ENCODE data around the gene SCRN3. TPM values are rescaled to one million over a fixed set of nuclear protein-coding genes. Genes with fewer than 3 reads are reported as not detected.
"Not testable (repeated sequence)": the region's sequence is repeated elsewhere in the genome, so short reads cannot be mapped to it uniquely, and the experiment has no call there.

SCRN3 gene
- total RNA-seq, 1 donor from 2014 or later, result 21.7 TPM

DNA sequence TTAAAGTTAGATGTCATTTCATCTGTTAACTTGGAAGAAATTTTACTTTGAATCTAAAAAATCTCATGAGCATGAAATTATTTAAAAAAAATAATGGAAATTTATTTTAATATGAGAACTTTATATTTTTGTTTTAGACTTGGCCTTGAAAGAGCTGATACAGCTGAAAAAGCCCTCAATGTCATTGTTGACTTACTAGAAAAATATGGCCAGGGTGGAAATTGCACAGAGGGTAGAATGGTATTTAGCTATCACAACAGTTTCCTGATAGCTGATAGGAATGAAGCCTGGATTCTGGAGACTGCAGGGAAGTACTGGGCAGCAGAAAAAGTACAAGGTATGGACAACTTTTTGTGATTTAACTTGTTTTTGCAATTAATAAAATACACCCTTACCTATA, 5.3 kb downstream of the SCRN3 start:
- DNase-seq (ENCODE audit: low spot score), result no peak

DNA sequence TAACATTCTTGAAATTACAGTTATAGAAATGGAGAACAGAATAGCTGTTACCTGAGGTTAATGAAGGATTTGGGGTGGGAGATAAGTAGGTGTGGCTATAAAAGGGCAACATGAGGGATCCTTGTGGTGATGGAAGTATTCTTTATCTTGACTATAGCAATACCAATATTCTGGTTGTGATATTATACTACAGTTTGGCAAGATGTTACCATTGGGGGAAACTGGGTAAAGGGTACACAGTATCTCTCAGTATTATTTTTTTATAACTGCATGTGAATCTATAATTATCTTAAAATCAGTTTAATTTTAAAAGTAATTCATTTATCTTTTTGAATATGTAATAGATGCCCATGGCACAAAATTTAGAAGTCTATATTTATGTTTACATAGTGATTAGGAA, 8.1 kb downstream of the SCRN3 start:
- DNase-seq (ENCODE audit: low spot score), result no peak

DNA sequence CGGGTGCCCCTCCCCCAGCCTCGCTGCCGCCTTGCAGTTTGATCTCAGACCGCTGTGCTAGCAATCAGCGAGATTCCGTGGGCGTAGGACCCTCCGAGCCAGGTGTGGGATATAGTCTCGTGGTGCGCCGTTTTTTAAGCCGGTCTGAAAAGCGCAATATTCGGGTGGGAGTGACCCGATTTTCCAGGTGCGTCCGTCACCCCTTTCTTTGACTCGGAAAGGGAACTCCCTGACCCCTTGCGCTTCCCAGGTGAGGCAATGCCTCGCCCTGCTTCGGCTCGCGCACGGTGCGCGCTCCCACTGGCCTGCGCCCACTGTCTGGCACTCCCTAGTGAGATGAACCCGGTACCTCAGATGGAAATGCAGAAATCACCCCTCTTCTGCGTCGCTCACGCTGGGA, 14.5 kb downstream of the SCRN3 start:
- DNase-seq (ENCODE audit: low spot score), result not testable (repeated sequence)

DNA sequence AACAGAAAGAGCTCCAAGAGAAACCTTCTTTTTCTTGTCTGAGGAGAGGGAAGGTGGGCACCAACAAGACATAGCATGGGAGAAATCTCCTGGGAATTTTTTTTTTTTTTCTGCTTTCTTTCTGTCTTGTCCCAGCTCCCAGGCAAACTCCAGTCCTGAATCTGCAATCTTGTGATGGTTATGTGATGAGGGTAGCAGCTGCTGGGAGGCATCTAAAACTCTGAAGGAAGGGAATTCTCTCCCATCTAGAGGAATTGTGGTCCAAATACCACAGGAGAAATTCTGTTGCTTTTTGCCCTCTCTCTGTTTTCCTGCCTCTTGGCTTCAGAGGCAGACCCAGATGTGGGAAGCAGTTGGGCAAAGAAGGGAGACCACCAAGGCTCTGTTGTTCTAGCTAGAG, 16.7 kb downstream of the SCRN3 start:
- no peak for DNase-seq (ENCODE audit: low spot score)

DNA sequence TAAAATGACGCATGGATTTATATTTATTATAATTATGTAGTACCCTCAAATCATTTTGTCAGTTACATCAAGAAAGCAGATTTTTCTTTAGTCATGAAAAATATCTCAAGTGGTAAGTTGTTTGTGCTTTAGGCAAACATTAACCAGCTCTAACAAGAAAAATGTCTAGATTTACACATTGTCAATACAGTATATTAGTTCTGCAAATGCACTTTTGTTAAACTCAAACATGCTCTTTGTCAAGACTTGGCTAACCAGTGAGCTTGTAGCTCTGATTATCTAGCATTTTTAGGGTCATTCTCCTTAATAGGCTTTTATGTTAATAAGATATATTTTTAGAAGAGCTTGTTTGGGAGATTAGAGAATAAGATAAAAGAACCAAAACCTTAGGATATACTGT, 32.7 kb downstream of the SCRN3 start:
- no peak for DNase-seq (ENCODE audit: low spot score)

DNA sequence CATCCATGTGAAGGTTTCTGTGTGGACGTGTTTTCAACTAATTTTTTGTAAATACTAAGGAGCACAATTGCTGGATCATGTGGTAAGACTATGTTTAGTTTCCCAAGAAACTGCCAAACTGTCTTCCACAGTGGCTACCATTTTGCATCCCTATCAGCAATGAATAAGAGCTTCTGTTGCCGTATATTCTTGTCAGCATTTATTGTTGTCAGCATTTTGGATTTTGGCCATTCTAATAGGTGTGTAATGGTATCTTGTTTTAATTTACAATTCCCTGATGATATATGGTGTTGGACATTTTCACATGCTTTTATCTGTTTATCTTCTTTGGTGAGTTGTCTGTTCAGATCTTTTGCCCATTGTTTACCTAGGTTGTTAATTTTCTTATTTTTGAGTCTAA, 34.5 kb downstream of the SCRN3 start:
- DNase-seq (ENCODE audit: low spot score), result no peak

DNA sequence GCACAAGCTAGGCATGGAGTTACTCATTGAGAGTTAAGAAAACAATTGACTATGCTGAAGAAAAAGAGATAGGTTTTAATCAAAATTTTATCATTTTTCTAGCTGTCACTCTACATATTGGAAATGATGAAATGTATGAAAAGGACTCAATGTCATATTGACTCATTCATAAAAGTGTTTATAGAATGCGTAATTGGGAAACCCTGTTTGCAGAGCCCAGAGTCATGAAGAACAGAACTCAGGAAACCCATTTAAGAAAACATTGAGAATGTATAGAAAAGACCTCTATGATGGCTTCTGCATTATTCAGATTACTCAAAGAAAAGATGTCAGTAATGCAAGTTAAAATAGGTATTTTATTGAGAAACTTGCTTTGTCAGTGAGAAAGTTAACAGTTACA, 36.4 kb downstream of the SCRN3 start:
- DNase-seq (ENCODE audit: low spot score), result no peak

DNA sequence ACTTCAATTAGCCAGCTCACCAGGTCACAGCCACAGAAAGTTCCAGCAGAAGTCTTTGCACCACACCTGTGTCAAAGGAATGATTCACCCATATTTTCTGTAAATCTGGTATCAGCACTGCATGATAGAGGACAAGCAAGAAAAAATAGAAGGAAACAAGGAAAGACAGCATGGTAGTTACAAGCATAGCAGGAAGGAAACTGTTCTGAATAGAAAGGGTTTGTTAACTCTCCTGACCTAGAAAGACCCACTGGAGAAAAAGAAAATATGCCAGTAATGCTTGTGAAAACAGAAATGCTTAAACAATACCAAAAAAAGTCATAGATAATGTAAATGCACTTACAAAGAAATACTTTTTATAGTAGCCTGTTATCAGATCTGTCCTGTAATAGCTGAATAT, 40.8 kb downstream of the SCRN3 start:
- DNase-seq (ENCODE audit: low spot score), result peak; percentile 19

DNA sequence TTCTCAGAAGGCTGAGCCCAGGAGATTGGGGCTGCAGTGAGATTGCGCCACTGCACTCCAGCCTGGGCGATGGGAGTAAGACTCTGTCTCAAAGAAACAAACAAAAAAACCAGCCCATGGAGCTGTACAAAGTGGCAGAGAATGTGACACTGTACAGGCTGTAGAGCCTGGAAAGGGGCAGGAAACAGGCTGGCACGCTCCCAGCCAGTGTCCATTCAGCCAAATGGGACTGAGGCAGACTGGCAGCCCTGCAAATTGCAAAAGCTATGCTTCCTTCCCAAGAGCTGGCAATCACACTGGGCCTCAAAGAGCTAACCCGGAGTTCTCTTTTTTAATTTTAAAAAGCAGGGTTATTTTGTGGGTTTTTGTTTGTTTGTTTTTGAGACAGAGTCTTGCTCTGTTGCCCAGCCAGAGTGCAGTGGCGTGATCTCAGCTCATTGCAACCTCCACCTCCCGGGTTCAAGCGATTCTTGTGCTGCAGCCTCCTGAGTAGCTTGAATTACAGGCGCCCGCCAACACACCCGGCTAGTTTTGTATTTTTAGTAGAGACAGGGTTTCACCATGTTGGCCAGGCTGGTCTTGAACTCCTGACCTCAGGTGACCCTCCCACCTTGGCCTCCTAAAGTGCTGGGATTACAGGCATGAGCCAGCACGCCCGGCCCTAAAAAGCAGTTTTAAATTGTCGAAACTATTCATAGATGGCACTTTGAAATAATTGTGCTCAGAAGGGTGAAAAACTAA, 42.8 kb downstream of the SCRN3 start:
- DNase-seq (ENCODE audit: low spot score), result no peak

DNA sequence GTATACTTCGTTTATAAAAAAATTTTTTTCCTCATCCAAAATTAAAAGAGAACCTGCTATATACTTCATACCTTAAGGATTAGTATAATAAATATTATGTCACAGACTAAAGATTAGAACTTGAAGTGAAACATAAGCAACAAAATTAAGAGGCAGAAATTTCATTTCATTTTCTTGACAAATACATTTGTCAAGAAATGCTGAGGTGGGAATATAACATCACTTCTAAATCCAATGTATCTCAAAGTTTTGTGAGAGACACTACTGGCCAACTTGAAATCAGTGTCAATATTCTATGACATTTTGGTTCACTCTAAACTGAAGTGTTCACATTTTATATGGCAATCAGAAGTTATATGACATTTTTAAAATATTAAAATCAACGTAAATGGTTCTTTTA, 43.8 kb downstream of the SCRN3 start:
- no peak for DNase-seq (ENCODE audit: low spot score)

DNA sequence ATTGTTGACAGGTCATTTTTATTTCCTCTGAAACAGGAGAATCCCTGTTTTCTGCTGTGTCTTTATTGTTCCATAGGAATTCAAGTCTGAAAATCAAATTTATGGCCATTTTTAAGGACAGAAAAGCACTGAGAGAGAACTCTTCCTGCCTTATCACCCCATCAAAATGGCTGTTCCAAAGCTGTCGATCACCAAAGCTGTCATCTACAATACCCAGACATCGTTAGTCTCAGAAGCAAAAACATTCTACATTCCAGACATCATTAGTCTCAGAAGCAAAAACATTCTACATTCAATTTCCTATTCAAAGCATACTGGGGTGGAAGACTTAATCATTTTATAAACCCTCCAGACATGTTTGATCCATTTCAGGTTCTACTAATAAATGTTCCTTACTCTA, 44.4 kb downstream of the SCRN3 start:
- DNase-seq (ENCODE audit: low spot score), result no peak

DNA sequence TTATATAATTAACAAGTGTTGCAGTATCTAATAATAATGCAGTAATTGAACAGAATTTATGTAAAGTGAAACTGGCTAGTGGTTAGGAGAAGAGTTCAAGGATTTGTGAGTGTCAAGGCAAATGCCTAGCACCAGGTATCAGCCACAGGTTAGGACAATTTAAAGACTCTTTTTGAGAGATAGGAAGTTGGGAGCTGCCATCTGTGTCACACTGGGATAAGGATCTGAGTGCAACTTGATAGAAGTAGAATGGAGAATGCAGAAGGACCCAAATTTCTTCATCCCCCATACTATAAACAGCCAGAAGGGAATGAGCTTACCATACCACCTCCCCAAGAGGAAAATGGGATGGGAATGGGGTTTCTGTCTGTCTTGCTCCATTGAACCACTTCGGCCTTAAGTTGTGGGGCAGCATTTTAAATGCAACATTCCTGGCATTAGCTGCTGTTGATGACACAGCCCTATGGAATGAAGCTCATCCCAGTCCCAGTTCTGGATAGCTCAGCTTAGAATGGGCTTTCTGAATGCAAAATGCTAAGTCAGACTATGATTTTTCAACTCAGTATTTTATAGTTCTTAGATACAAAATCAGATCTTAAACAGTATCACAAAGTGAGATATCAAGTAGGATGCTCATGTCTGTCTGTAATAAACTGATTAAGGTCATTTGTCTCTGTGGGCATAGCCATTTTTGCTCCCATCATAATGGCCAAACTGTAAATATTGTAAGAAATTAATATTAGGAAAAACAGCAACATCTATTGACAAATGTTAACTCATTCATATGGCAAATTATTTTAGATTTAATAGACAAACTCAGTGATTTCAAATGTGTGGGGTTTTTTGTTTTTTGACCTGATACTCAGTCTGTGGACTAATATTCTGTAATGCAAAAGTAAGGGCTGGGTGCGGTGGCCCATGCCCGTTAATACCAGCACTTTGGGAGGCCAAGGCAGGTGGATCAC, 47.3 kb downstream of the SCRN3 start:
- peak; percentile 81 for DNase-seq (ENCODE audit: low spot score)

DNA sequence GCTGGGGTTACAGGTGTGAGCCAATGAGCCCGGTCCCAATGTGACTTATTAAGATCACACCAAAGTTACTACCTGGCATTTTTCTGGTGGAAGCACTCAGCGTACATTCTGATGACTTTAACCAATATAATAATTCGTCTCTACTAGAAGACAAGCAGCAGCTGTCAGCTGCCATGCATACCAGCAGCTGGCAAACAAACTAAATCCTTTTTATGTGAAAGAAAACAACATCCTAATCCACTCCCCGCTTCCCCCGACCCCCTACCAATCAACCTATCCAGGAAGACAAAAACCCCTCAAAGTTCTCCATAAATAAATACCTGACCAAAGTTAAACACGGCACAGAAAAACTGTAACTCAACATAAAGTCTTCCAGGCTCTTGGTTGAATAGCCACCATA, 49.2 kb downstream of the SCRN3 start:
- DNase-seq (ENCODE audit: low spot score), result no peak

DNA sequence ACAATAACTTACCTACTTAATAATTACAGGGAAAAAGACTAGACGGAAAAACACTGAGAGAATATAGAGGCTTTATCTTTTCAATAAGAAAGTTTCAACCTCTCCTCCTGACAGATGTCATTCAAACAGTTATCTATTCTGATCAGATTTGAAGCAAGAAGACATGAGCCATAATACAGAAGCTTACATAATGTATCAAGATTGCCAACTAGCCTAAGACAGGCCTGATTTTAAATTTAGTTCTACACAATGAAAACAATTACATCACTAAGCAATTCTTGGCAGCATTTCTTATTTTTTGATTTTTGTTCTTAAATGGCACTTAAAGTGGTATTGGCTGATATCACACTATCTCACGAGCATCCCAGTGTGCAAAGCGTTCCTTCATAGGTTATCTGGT, 49.7 kb downstream of the SCRN3 start:
- DNase-seq (ENCODE audit: low spot score), result no peak

DNA sequence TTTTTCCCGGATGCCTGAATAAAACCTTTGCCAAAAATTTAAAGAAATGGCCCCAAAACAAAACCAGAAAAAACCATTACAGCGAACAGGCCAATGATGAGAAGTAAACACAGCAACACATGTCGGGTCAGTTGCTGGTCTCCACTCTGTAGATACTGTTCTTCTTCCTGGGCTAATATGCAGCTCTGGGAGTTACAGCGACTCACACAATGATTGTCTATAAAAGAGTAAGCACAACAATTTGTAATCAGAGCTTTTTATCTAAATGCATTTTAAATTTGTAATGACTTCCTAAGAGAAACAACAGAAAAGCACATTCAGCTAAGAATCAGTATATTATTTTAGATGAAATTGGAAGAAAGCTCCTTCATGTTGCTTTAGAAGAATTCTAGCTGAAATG, 51.0 kb downstream of the SCRN3 start:
- DNase-seq (ENCODE audit: low spot score), result no peak

DNA sequence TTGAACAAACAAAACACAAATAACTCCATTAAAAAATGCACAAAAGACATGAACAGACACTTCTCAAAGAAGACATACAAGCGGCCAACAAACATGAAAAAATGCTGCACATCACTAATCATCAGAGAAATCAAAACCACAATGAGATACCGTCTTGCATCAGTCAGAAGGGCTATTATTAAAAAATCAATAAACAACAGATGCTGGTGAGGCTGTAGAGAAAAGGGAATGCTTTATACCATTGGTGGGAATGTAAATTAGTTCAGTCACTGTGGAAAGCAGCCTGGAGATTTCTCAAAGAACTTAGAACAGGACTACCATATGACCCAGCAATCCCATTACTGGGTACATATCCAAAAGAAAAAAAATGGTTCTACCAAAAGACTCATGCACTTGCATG, 53.5 kb downstream of the SCRN3 start:
- DNase-seq (ENCODE audit: low spot score), result no peak

DNA sequence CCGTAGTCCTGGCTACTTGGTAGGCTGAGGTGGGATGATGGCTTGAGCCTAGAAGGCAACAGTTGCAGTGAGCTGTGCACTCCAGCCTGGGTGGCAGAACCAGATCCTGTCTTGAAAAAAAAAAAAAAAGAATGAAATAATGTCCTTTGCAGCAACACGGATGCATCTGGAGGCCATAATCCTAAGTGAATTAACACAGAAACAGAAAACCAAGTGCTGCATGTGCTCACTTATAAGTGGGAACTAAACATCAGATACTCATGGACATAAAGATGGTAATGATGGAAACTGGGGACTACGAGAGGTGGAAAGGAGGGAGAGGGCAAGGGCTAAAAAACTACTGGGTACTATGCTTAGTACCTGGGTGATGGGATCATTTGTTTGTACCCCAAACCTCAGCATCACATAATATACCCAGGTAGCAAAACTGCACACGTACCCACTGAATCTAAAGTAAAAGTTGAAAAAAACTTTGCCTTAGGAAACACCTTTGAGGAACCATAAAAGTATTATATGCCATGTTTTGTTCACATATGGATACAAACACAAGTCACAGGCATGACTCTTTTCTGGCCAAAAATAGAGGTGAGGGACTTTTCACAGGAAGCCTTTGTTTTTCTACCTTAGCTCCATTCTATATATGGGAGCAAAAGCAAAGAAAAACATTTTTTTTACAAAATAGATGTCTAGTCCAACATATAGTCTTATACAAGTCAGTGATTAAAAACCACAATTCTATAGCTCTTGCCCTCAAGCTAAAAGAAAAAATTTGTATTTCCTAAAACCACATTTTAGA, 54.7 kb downstream of the SCRN3 start:
- DNase-seq (ENCODE audit: low spot score), result no peak

DNA sequence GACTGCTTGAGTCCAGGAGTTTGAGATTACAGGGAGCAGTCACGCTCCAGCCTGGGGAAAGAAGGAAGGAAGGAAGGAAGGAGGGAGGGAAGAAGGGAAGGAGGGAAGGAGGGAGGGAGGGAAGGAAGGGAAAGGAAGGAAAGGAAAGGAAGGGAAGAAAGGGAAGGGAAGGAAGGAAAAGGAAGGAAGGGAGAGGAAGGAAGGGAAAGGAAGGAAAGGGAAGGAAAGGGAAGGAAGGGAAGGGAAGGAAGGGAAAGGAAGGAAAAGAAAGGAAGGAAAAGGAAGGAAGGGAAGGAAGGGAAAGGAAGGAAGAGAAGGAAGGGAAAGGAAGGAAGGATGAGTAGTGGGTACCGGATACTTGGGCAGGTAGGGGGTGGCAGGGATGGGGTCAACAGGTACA, 59.0 kb downstream of the SCRN3 start:
- DNase-seq (ENCODE audit: low spot score), result no peak

DNA sequence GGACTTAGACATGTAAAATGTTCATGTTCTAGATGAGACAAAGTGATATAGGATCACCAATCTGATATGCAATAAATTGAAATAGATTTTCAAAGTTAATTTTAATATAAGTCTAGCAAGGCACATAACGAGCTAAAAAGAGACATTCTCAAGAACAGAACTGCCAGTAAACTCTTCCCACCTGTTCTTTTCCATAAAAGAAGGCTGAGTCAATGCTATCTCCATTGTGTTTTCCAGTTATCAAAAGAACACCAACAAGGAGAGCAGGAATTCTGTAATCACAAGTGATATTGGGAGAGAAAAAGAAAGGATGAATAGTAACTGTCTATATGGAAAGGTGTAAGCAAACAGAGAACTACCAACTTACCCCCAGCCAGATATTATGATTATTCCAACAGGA, 65.7 kb downstream of the SCRN3 start:
- DNase-seq (ENCODE audit: low spot score), result no peak

DNA sequence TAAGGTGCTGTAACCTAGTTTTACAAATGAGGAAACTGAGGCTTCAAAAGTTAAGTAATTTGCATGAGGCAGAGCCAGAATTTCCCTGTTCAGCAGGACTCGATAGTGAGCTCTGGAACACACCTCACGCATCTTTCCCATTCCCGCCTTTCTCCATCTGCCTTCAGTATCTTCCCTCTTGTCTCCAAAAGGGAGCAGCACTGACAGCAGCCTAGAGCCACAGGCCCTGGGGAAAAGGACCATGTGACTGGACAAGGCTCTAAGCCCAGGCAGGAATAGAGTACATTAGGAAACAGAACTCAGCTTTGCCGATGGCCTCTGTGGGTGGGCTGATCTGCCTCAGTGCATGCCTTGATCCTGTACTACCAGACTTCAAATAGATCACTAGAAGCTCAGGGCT, 69.8 kb downstream of the SCRN3 start:
- no peak for DNase-seq (ENCODE audit: low spot score)

DNA sequence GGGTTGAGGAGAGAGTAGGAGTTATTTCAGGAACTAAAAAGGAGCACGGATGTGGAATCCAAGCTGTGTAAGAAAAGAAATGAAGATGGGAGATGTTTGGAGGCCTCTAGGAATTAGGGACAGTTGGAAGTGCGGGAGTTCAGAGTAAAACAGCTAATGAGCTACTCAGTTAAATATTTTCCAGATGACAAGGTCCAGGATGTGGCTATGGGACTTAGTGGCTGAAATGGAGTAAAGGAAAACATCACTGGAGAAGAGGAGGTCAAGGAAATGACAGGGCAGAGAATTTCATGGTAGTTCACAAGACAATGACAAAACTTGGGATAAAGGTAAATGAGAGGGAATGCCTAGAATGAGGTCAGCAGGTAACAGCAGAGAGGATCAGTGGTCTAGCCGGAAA, 78.3 kb downstream of the SCRN3 start:
- DNase-seq (ENCODE audit: low spot score), result no peak

DNA sequence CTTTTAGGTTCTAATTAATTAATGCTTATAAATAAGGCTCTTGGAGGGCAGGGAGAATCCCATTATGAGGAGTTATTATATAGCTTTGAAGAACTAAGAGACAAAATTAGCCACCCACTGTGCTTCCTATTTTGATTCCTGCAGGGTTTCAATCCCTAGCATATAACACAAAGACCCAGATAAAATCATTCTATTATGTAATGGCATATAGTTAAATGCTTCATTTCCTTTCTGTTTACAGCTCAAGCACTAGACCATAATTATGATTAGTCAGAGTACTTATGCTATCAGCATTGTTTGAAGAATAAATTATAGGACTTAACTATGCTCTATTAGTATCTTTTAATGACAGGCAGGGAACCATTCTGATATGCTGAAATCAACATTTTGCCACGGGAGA, 82.2 kb downstream of the SCRN3 start:
- DNase-seq (ENCODE audit: low spot score), result no peak
